Thoracic aorta (tissue), 2 donors: ENCODE data around the gene DLGAP1. TPM values are rescaled to one million over a fixed set of nuclear protein-coding genes. Genes with fewer than 3 reads are reported as not detected.

ENCODE experiments used
- ATAC-seq: fragments of 150-250 bp; one replicate; pipeline ENCODE4 v1.8.0; 2017; ENCODE audit warnings: low read depth; ENCODE audit not compliant: insufficient number of reproducible peaks, low FRiP score
- DNase-seq: peaks from one replicate; pipeline ENCODE4 v3.0.0-alpha.2; 2020; ENCODE audit warnings: low spot score
- H3K27ac ChIP-seq, 2 donors: fragments of 200-600 bp; sonication (generic); 1 replicate in 1 of 2; 2 replicates in 1 of 2; pipeline ENCODE4 v1.5.1; 2016; ENCODE audit warnings: mild to moderate bottlenecking in 2 of 2, moderate library complexity in 2 of 2
- H3K27me3 ChIP-seq: fragments of 200-600 bp; sonication (generic); replicated peaks from 2 replicates; pipeline ENCODE4 v1.6.0; 2016; ENCODE audit warnings: mild to moderate bottlenecking; ENCODE audit not compliant: insufficient read depth
- H3K36me3 ChIP-seq: fragments of 200-600 bp; sonication (generic); one replicate; pipeline ENCODE4 v1.5.1; 2016
- H3K4me1 ChIP-seq, 2 donors: fragments of 200-600 bp; sonication (generic); 1 replicate in 1 of 2; 2 replicates in 1 of 2; pipeline versions ENCODE4 v1.5.1 to v1.6.0; 2016; ENCODE audit warnings: low read depth in 2 of 2, mild to moderate bottlenecking in 1 of 2; ENCODE audit not compliant: control insufficient read depth in 1 of 2
- H3K4me3 ChIP-seq: fragments of 200-600 bp; sonication (generic); 2 replicates; pipeline ENCODE4 v1.5.1; 2016; ENCODE audit warnings: mild to moderate bottlenecking
- H3K9me3 ChIP-seq: fragments of 200-600 bp; sonication (generic); 2 replicates; pipeline ENCODE4 v1.5.1; 2016
- total RNA-seq, 2 donors: library from RNA; depleted of rRNA; stranded (reverse); fragments of >200 nt; gene quantifications; one replicate each; pipeline versions ENCODE4 v1.1.0 to v1.2.3, GENCODE V29; 2016
- TF ChIP-seq, protein P1 (sequence below): fragments of 200-600 bp; sonication (generic); IDR thresholded peaks from one replicate; pipeline ENCODE4 v1.5.1; 2019; ENCODE audit warnings: antibody characterized with exemption

Gene DLGAP1
- total RNA-seq, 2 donors from 2014 or later: 7.3 to 19.0 TPM

DNA sequence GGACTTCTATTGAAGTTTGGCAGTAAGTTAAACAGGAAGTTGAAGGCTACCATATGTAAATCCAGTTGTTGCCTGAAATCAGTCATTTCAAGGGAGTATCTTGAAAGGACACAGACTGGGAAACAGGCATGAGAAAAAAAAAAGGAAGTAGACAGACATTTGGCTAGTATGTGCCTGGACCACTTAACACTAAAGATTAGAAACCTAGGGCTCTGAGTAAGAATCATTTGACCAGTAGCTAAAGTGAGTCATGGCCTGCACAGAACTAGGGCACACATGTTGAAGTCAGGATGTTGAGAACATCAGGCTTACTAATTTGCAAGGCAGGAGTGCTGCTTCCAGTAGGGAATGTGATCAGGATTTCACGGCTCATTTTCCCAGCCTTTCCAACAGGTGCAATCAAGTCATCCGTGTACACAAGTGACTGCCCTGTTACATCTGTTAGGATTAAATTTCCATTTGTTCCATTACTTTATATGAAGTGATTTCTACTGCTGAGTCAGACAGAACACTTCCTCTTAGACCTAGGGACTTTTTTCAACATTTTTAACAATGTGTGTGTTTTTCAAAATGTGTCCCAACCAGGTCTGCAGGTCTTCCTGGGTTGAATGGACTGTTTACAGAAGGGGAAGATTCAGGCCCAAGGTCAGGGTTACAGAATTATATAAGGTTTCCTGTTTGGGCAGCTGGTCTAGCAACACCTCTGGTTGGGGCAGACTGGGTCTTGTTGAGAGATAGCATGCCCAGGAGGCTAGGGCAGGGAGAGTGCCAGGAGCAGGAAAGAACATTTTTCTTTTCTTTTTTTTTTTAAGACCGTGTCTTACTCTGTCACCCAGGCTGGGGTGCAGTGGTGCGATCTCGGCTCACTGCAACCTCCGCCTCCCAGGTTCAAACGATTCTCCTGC, 859.5 kb downstream of the DLGAP1 start:
- peak; percentile 51 for ATAC-seq
- H3K27me3 ChIP-seq: no peaks in the 10 kb centered on the region
- peaks cover 31 to 46% of the 10 kb centered on the region in 2 donors for H3K4me1 ChIP-seq
- DNase-seq: peak; percentile 46
- no peaks in the 10 kb centered on the region for H3K9me3 ChIP-seq
- H3K4me3 ChIP-seq: peak overlapping the region; percentile 71
- no peaks in the 10 kb centered on the region for H3K36me3 ChIP-seq
- peak overlapping the region; percentile 94 to 95 for H3K27ac ChIP-seq
- TF ChIP-seq, protein P1, sequence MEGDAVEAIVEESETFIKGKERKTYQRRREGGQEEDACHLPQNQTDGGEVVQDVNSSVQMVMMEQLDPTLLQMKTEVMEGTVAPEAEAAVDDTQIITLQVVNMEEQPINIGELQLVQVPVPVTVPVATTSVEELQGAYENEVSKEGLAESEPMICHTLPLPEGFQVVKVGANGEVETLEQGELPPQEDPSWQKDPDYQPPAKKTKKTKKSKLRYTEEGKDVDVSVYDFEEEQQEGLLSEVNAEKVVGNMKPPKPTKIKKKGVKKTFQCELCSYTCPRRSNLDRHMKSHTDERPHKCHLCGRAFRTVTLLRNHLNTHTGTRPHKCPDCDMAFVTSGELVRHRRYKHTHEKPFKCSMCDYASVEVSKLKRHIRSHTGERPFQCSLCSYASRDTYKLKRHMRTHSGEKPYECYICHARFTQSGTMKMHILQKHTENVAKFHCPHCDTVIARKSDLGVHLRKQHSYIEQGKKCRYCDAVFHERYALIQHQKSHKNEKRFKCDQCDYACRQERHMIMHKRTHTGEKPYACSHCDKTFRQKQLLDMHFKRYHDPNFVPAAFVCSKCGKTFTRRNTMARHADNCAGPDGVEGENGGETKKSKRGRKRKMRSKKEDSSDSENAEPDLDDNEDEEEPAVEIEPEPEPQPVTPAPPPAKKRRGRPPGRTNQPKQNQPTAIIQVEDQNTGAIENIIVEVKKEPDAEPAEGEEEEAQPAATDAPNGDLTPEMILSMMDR: no peak

DNA sequence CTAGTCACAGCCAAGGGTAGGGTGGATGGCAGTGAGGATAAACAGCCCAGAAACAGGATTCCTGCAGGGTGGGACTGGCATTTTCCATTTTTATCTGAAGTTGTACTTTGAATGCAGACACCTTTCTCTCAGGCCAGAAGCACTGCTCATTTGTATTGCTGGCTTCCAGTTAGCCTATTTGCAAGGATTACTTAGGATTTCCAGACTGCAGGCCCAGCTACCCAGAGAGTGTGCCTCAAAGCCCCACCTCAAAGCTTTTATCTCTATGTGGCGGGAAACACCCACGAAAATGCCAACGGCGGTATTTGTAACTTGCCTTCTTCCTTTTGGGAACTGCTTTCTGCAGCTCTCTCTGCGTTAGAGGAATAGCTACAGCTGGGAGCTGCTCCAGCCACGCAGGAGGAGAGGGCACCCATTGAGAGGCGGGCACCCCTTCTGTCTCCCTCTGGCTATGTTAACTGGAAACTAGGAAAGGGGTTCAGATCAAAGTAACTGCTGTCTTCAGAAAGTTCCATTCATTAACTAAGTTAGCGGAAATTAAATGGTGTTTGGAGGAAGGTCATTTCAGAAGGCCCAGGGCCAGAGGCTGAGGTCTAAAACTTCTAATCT, 860.2 kb downstream of the DLGAP1 start:
- no peak for DNase-seq
- H3K4me1 ChIP-seq: peaks cover 31 to 46% of the 10 kb centered on the region in 2 donors
- H3K4me3 ChIP-seq: peak overlapping the region; percentile 71
- TF ChIP-seq, protein P1: no peak
- no peak for ATAC-seq
- no peaks in the 10 kb centered on the region for H3K36me3 ChIP-seq
- H3K27ac ChIP-seq: peak overlapping the region; percentile 94 to 95
- no peaks in the 10 kb centered on the region for H3K9me3 ChIP-seq
- H3K27me3 ChIP-seq: no peaks in the 10 kb centered on the region

GRCh38 chr18:3593904-3594759, 861.0 kb downstream of the DLGAP1 start:
- DNase-seq (peak; percentile 78), ATAC-seq (peak; percentile 90)
- no peaks in the 10 kb centered on the region for H3K9me3 ChIP-seq
- H3K27ac ChIP-seq: peak overlapping the region; percentile 94 to 95
- no peaks in the 10 kb centered on the region for H3K27me3 ChIP-seq
- peak overlapping the region; percentile 71 for H3K4me3 ChIP-seq
- peaks cover 31 to 46% of the 10 kb centered on the region in 2 donors for H3K4me1 ChIP-seq
- TF ChIP-seq, protein P1: peak; percentile 99
- H3K36me3 ChIP-seq: no peaks in the 10 kb centered on the region

DNA sequence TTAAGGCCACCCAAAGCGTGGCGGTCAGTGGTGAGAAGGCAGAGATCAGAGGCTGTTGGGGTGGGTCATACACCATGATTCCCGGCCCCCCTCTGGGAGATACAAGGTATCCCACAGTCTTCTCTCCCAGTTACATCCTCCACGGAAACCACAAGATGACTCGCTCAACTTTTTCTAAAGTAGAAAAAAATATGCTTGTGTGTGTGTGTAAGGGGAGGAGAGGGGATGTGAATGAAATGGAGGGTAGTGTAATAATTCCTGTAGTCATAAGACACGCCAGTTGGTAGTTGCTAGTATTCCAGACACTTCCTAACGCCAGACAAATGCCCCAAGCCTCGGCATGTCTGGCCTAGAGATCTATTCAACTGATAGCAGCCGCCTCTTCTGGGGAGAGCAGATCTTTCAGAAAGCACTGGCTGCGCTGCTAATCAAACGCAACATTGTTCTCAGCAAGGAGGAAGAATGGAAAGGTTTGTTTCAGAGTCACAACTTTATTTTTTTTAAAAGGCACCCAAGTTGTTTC, 861.7 kb downstream of the DLGAP1 start:
- peak overlapping the region; percentile 71 for H3K4me3 ChIP-seq
- no peaks in the 10 kb centered on the region for H3K27me3 ChIP-seq
- H3K4me1 ChIP-seq: peaks cover 31 to 46% of the 10 kb centered on the region in 2 donors
- no peak for DNase-seq
- H3K27ac ChIP-seq: peak overlapping the region; percentile 94 to 95
- TF ChIP-seq, protein P1: no peak
- ATAC-seq: peak; percentile 3
- H3K9me3 ChIP-seq: no peaks in the 10 kb centered on the region
- no peaks in the 10 kb centered on the region for H3K36me3 ChIP-seq
